Fibroblast of the aortic adventitia (primary cell): ENCODE measurements around the gene CDC42BPA. TPM values are rescaled to one million over a fixed set of nuclear protein-coding genes. Genes with fewer than 3 reads are reported as not detected.

Experiments
- DNase-seq: peaks from one replicate; pipeline ENCODE4 v3.0.0-alpha.2; 2010; ENCODE audit warnings: low read depth
- H3K4me3 ChIP-seq: 2 replicates; pipeline ENCODE4 v1.5.1; 2011; ENCODE audit warnings: low read depth, mild to moderate bottlenecking, control low read depth, low read length, moderate library complexity
- CTCF ChIP-seq: IDR thresholded peaks from 2 replicates; pipeline ENCODE4 v1.5.1; 2011; ENCODE audit warnings: mild to moderate bottlenecking, low read length, control low read depth, inconsistent platforms; ENCODE audit not compliant: insufficient read depth
- total RNA-seq: library from RNA; depleted of rRNA; stranded (reverse); fragments of >200 nt; gene quantifications from 2 replicates; pipeline ENCODE4 v1.2.3, GENCODE V29; 2012; ENCODE audit warnings: low replicate concordance

Gene CDC42BPA
- total RNA-seq, 1 donor = 82.5 TPM

DNA sequence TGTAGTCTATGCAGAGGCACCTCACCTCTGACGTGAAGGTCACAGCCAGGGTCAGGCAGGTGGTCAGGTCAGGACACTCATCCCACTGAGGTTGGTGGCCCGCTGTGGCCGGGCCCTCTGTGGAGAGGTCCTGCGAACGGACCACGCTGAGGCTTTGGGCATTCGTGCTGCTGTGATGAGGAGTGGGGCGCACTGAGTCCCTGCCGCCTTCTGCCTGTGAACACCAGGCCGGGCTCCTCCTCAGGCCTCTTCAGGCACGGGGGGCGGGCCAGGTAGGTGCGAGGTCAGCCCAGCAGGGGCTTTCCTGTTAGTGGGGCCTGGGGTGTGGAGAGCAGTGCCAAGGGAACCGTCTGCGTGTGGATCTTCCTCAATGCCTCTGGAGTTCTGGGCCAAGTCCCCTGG, 339.2 kb downstream of the CDC42BPA start:
- no peak for DNase-seq
- H3K4me3 ChIP-seq = no peak overlapping the region
- no peak for TF ChIP-seq CTCF

DNA sequence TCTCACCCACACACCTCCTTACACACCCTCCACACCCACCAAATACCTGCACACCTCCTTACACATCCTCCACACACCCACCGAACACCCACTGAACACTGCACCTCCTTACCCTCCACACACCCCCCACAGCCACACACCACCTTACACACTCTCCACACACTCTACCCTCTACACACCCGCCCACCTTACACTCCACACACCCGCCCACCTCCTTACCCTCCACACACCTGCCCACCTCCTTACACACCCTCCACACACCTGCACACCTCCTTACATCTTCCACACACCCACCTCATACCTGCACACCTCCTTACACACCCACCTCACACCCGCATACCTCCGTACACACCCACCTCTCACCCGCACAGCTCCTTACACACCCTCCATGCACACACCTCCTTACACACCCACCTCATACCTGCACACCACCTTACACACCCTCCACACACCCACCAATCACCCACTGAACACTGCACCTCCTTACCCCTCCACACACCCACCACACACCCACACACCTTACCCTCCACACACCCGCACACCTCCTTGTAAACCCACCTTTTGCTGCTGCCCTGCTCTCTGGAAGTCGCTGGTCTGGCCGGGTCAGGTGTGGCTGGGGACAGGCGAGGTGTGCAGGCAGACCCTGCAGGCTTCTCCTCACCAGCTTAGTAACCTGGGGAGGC, 339.7 kb downstream of the CDC42BPA start:
- TF ChIP-seq CTCF = no peak
- no peak overlapping the region for H3K4me3 ChIP-seq
- DNase-seq = no peak

- TF ChIP-seq CTCF = no peak
- H3K4me3 ChIP-seq = no peak overlapping the region
- no peak for DNase-seq
Measured at GRCh38 chr1:226977643-226978431, 340.5 kb downstream of the CDC42BPA start.

DNA sequence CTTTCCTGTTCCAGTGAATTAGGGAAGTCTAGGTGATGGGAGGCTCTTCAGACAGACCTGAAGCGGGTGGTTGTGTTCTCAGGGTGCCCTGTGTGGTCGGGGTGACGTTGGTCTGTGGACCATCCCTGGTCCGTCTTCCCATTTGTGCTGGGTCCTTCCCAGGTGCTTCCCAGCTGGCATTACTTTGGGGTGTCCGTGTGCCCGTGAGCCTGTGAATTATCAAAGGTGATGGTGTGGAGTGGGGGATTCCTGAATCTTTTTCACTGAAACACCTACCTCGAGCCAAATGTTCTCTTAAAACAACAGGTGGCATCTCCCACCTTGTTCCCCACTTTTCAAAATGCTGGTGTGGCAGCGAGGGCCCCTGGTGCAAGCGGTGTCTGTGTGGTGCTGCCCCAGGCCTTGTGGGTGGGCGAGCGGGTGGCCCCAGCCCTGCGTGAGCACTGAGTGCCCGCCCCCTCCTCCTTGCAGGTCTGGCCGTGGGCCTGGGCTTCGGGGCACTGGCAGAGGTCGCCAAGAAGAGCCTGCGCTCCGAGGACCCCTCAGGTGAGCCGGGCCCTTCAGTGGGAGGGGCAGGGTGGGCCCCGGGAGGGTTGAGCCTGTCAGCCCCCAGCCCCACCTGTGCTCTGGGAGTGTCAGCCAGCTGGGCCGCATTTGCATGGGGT, 341.2 kb downstream of the CDC42BPA start:
- no peak overlapping the region for H3K4me3 ChIP-seq
- no peak for TF ChIP-seq CTCF
- no peak for DNase-seq

DNA sequence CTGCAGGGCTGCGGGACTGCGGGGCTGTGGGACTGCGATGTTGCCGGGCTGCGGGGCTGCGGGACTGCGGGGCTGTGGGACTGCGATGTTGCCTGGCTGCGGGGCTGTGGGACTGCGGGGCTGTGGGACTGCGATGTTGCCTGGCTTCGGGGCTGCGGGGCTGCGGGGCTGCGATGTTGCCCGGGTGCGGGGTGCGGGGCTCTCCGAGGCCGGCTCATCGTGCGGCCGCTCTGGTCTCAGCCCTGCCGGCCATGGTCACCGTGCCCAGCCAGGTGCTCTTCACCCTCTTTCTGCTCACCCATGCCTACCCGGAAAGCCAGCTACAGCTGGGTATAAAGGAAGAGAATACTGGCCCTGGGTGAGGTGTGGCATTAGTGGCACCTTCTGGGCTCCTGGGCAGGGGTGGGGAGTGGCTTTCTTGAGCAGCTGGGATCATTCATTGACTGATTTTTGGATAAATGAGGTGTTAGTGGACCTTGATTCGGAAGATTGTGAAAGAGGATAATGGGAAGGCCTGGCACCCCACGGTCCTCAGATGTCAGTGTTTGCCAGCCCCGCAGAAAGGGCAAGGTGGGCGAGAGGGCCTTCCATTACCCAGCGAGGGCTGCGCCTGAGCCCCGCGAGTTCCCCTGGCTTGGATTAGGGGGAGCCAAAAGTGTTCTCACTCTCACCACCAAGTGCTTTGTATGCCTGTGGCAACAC, 341.9 kb downstream of the CDC42BPA start:
- no peak overlapping the region for H3K4me3 ChIP-seq
- no peak for DNase-seq
- no peak for TF ChIP-seq CTCF
